K562 (cell line): ENCODE data around the gene TRPM2. TPM values are rescaled to one million over a fixed set of nuclear protein-coding genes. Genes with fewer than 3 reads are reported as not detected.

Source experiments
- ATAC-seq: fragments of 200-7000 bp; cut with Tn5 transposase; 3 replicates; pipeline ENCODE4 v1.9.1; 2020; ENCODE audit warnings: moderate library complexity
- BruUV-seq: library from RNA; stranded (reverse); fragments of 400-500 nt; replicated peaks from 2 replicates; lab custom pipeline; 2021; lab: Mats Ljungman, UMichigan
- CTCF ChIA-PET: fragments of 300-600 bp; formaldehyde crosslinking; extraction: SDS; loops from one replicate; lab custom pipeline; 2021; ENCODE audit warnings: low intra/inter-chr PET ratio; lab: Yijun Ruan, JAX
- POLR2A ChIA-PET: fragments of 300-600, 350-650 bp; sonication (Branson Sonifier 250); formaldehyde crosslinking; extraction: SDS; loops from one replicate; lab custom pipeline; 2021; ENCODE audit warnings: antibody characterized with exemption, inconsistent platforms; lab: Yijun Ruan, JAX
- DNase-seq, 4 experiments: peaks; one replicate each; pipeline versions ENCODE4 v3.0.0 to v3.0.0-alpha.2; 2011 to 2018; ENCODE audit warnings: low spot score in 3 of 4, mixed read lengths in 3 of 4; ENCODE audit errors: extremely low read depth in 1 of 4
- FAIRE-seq: peaks from 2 replicates; lab custom pipeline; 2011; peaks lifted over from hg19 to GRCh38; lab: Jason Lieb, UNC
- H2AFZ ChIP-seq: 2 replicates; pipeline ENCODE4 v1.6.0; 2011; ENCODE audit warnings: low read depth, low read length, control low read depth, inconsistent platforms
- H3K27ac ChIP-seq: fragments of 200-600 bp; 3 replicates; pipeline ENCODE4 v1.8.0; 2011; ENCODE audit warnings: low read depth, mild to moderate bottlenecking, control low read depth, inconsistent platforms, low read length, moderate library complexity, mixed read lengths; ENCODE audit errors: extremely low read depth
- H3K27me3 ChIP-seq, 2 experiments: fragments of 300-600 bp in 1 of 2; 2 replicates in 1 of 2; 3 replicates in 1 of 2; pipeline versions ENCODE4 v1.6.0 to v1.8.0; 2011; ENCODE audit warnings: inconsistent platforms in 2 of 2, low read length in 2 of 2, mild to moderate bottlenecking in 1 of 2, mixed read lengths in 1 of 2, moderate library complexity in 1 of 2; ENCODE audit not compliant: control insufficient read depth in 2 of 2, insufficient read depth in 2 of 2
- H3K36me3 ChIP-seq: fragments of 300-600 bp; 3 replicates; pipeline ENCODE4 v1.8.0; 2011; ENCODE audit warnings: mild to moderate bottlenecking, low read length, inconsistent platforms; ENCODE audit not compliant: control insufficient read depth, insufficient read depth
- H3K4me1 ChIP-seq, 2 experiments: fragments of 200-600 bp in 1 of 2; replicated peaks in 1 of 2; 2 replicates in 1 of 2; 3 replicates in 1 of 2; pipeline versions ENCODE4 v1.5.1 to v1.8.0; 2011; ENCODE audit warnings: inconsistent platforms in 2 of 2, low read length in 2 of 2, mild to moderate bottlenecking in 1 of 2, mixed read lengths in 1 of 2, moderate library complexity in 1 of 2; ENCODE audit not compliant: control insufficient read depth in 2 of 2, insufficient read depth in 2 of 2
- H3K4me2 ChIP-seq: 2 replicates; pipeline ENCODE4 v1.6.1; 2011; ENCODE audit warnings: low read length, control low read depth, inconsistent platforms, mixed read lengths; ENCODE audit not compliant: insufficient read depth
- H3K4me3 ChIP-seq: fragments of 200-600 bp; sonication (generic), shearing (Covaris generic); 2 replicates; pipeline ENCODE4 v1.5.1; 2016; ENCODE audit warnings: control low read depth, inconsistent platforms
- H3K79me2 ChIP-seq: fragments of 200-600 bp; 3 replicates; pipeline ENCODE4 v1.8.0; 2011; ENCODE audit warnings: low read length, inconsistent platforms; ENCODE audit not compliant: control insufficient read depth, insufficient read depth
- H3K9ac ChIP-seq, 2 experiments: 2 replicates each; pipeline versions ENCODE4 v1.6.0 to v1.6.1; 2011; ENCODE audit warnings: low read depth in 2 of 2, low read length in 2 of 2, control low read depth in 1 of 2, inconsistent platforms in 1 of 2, mild to moderate bottlenecking in 1 of 2, mixed read lengths in 1 of 2; ENCODE audit not compliant: insufficient read depth in 1 of 2
- H3K9me1 ChIP-seq: one replicate; pipeline ENCODE4 v1.6.0; 2011; ENCODE audit warnings: inconsistent platforms, mild to moderate bottlenecking, low read length, moderate library complexity; ENCODE audit not compliant: control insufficient read depth, insufficient read depth
- H3K9me3 ChIP-seq: replicated peaks from 2 replicates; pipeline ENCODE4 v1.5.1; 2011; ENCODE audit warnings: low read depth, low read length, inconsistent platforms; ENCODE audit not compliant: control insufficient read depth, insufficient read depth
- H4K20me1 ChIP-seq: replicated peaks from 2 replicates; pipeline ENCODE4 v1.6.1; 2011; ENCODE audit warnings: low read length, inconsistent platforms, mixed read lengths; ENCODE audit not compliant: control insufficient read depth, insufficient read depth
- ARID2 ChIP-seq: fragments of 450-650 bp; IDR thresholded peaks from 2 replicates; pipeline ENCODE4 v1.6.1; 2017; ENCODE audit warnings: antibody characterized with exemption, mild to moderate bottlenecking
- ESRRB ChIP-seq: fragments of 250-450 bp; sonication (Bioruptor Pico); IDR thresholded peaks from 2 replicates; pipeline ENCODE4 v1.5.0; 2020; ENCODE audit warnings: mild to moderate bottlenecking, moderate library complexity, borderline replicate concordance
- GABPA ChIP-seq: fragments of 200-800 bp; sonication (Bioruptor generic); conservative IDR thresholded peaks from 2 replicates; pipeline ENCODE4 v1.6.1; 2016; ENCODE audit warnings: low read depth, missing genetic modification characterization, missing compliant biosample characterization
- NCOA1 ChIP-seq: fragments of 450-650 bp; IDR thresholded peaks from 2 replicates; pipeline ENCODE4 v1.6.1; 2016; ENCODE audit warnings: low read depth
- SMC3 ChIP-seq: conservative IDR thresholded peaks from 2 replicates; pipeline ENCODE4 v1.6.1; 2011; ENCODE audit warnings: low read depth, low read length, improper control_type of control experiment; ENCODE audit not compliant: insufficient read depth
- TAF15 ChIP-seq: fragments of 200-400 bp; formaldehyde crosslinking; IDR thresholded peaks from 2 replicates; pipeline ENCODE4 v1.6.1; 2017; ENCODE audit warnings: mild to moderate bottlenecking, low read depth, low read length, moderate library complexity
- ZNF644 ChIP-seq: fragments of 200-800 bp; sonication (Bioruptor generic); IDR thresholded peaks from 2 replicates; pipeline ENCODE4 v1.6.1; 2016; ENCODE audit warnings: low read depth, missing genetic modification characterization, missing compliant biosample characterization
- WGBS: fragments of 100-300 bp; shearing (Covaris generic); methylation state at CpG from one replicate; pipeline ENCODE4 v1.1.6; 2016; ENCODE audit warnings: low coverage, mixed read lengths; ENCODE audit not compliant: insufficient coverage; ENCODE audit errors: missing lambda C conversion rate; 5-methylcytosine and 5-hydroxymethylcytosine counted together
- in situ Hi-C: fragments of 300-500 bp; cut with MboI; formaldehyde crosslinking; loops from 4 replicates; pipeline ENCODE4 v1.15.0; 2018; ENCODE audit warnings: inconsistent platforms, mixed read lengths
- intact Hi-C: fragments of 100-400 bp; cut with micrococcal nuclease; formaldehyde crosslinking; loops from 2 replicates; pipeline ENCODE4 v1.14.2; 2022
- polyA plus RNA-seq, 8 experiments: library from polyadenylated mRNA; depleted of rRNA in 4 of 8; stranded (reverse) in 5 of 8; unstranded in 3 of 8; fragments of >200 nt; fragmentation: Nextera tagmentation in 2 of 8; fragmentation: Illumina TruSeq in 1 of 8; extraction: Ambion mirVana in 2 of 8; extraction: Trizol in 1 of 8; gene quantifications; 2 replicates each; pipeline versions ENCODE4 v1.2.1 to v1.2.3, GENCODE V29; 2011 to 2014; ENCODE audit warnings: inconsistent platforms in 1 of 8, missing spikeins in 1 of 8
- total RNA-seq, 7 experiments: library from RNA; depleted of rRNA in 6 of 7; stranded (reverse); fragments of >200 nt in 6 of 7; fragmentation: Illumina TruSeq in 2 of 7; extraction: Trizol in 2 of 7; gene quantifications; 2 replicates each; pipeline versions ENCODE4 v1.2.1 to v1.2.3, GENCODE V29; 2011 to 2021; ENCODE audit warnings: low replicate concordance in 1 of 7

TRPM2 gene
- total and polyA plus RNA-seq, 9 of the 15 experiments (the other 6 are each of a cell fraction or from before 2014, with no cell fraction given): 0.33 to 2.1 (median 0.98) TPM; not detected in 2

GRCh38 chr21:44377922-44378645 lies 24.7 kb downstream of the TRPM2 start (continued):
- no peak for TF ChIP-seq ZNF644 (tag)

DNA sequence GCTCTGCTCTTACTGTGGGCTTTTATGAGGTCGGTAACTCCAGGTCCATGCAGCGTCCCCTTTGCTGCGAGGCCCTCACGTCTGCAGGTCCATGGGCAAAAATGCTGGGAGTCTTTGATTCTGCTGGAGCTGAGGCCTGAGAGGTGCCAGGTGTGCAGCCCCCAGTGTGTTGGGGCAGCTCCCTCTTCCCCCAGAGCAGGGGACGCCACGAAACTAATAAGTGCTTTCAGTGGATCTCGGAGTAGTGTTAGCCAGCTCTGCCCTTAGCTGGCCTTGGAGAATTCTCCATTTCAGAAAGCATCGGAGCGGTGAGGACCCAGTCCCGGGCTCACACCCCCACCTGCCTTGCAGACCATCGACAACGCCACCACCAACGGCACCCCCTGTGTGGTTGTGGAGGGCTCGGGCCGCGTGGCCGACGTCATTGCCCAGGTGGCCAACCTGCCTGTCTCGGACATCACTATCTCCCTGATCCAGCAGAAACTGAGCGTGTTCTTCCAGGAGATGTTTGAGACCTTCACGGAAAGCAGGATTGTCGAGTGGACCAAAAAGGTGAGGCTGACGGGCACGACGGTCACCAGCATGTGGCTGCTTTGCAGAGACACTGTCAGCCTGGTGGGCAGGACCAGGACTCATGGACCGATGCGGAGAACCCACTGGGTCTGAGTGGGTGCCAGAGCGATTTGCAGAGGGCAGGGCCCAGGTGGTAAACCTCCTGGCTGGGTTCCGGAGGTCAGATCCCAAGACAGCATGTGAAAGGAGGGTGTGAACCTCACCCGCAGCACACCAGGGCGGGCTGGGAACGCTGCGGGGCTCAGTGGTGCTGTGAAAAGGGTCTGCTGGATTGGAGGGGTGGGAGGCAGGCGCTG lies 25.5 kb downstream of the TRPM2 start:
- POLR2A ChIA-PET: no interaction called here
- peak overlapping the region in 1 of 2 experiments; percentile 16; a peak in 1 of 4 replicates for H3K9ac ChIP-seq
- no peak overlapping the region for H2AFZ ChIP-seq
- FAIRE-seq (no peak), DNase-seq (no peak), ATAC-seq (no peak)
- H3K4me3 ChIP-seq: no peak overlapping the region
- 1% methylated on average over 34 of the region's 34 CpGs for WGBS
- no peaks in the 10 kb centered on the region for H3K9me1 ChIP-seq
- no peaks in the 10 kb centered on the region for H3K9me3 ChIP-seq
- in situ Hi-C loops: no loop called here
- peaks cover 57 to 71% of the 10 kb centered on the region in 2 experiments for H3K27me3 ChIP-seq
- no peaks in the 10 kb centered on the region for H3K79me2 ChIP-seq
- H4K20me1 ChIP-seq: peaks cover 7% of the 10 kb centered on the region; the same call in 1 of the 2 replicates
- peaks cover 0 to 3% of the 10 kb centered on the region in 2 experiments; a peak in 1 of 5 replicates for H3K4me1 ChIP-seq
- no TSS peak for BruUV-seq
- no peaks in the 10 kb centered on the region for H3K36me3 ChIP-seq
- TF ChIP-seq ARID2 (no peak), NCOA1 (no peak), SMC3 (no peak), GABPA (no peak), TAF15 (no peak), ESRRB (no peak)
- no peak overlapping the region for H3K4me2 ChIP-seq
- no peak overlapping the region for H3K27ac ChIP-seq
- CTCF ChIA-PET: no interaction called here
- intact Hi-C loops: no loop called here
